ENCODE results near the gene LUC7L2.
A peak's percentile ranks its signal among the peaks of the same experiment; 100 is the strongest.
"Not testable (repeated sequence)": the region's sequence is repeated elsewhere in the genome, so short reads cannot be mapped to it uniquely, and the experiment has no call there.

The LUC7L2 gene

DNA sequence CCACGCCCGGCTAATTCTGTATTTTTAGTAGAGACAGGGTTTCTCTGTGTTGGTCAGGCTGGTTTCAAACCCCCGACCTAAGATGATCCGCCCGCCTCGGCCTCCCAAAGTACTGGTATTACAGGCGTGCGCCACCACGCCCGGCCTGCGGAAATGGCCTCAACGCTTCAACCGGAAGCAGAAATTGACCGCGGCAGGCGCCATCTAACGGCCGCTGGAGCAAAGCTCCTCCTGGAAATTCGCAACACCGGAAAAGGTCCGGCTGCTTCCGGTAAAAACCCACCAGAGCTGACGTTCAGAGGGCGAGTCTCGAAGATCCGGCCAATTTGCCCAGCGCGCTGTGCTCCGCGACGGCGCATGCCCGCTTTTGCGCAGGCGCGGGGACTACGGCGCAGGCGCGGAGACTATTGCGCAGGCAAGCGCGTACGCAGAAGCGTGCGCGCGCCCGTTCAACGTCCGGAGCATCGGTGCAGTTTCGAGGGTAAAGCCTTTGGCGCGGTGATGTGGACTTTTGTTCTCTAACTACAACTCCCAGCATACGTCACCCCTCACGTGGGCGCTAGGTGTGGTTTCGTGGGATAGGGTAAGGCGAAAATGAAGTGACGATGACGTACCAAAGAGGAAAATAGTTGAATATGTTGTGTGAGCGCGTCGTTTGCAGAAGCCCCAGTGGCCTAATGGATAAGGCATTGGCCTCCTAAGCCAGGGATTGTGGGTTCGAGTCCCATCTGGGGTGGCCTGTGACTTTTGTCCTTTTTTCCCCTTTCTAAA lies 19.5 kb upstream of the LUC7L2 start:
- peak overlapping the region; percentile 95 for H3K4me3 Mint-ChIP-seq
- H3K4me1 Mint-ChIP-seq (ENCODE audit: low read depth): peaks cover 35% of the 10 kb centered on the region
- H3K27me3 Mint-ChIP-seq: peaks cover 3% of the 10 kb centered on the region
- peaks cover 6% of the 10 kb centered on the region for H3K9me3 Mint-ChIP-seq
- H3K36me3 Mint-ChIP-seq (ENCODE audit: low read depth): peaks cover 41% of the 10 kb centered on the region
- peak; percentile 98 for DNase-seq
- peak overlapping the region; percentile 100 for H3K27ac Mint-ChIP-seq

DNA sequence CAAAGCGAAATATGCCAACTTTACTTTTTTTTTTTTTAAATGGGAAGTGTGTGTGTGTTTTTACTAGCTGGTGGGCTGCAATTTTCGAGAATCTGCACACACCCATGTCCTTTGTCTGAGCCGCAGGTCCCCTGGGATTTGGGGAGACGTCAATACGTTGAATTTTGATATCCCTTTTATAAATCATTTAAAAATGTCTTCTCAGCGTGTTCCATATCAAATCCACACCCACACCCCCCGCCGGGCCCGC lies 19.0 kb upstream of the LUC7L2 start:
- Mint-ChIP-seq H3K27ac (peak overlapping the region; percentile 100), H3K36me3 (ENCODE audit: low read depth) (peaks cover 44% of the 10 kb centered on the region), H3K4me3 (peak overlapping the region; percentile 95), H3K27me3 (peaks cover 3% of the 10 kb centered on the region), H3K9me3 (peaks cover 6% of the 10 kb centered on the region), H3K4me1 (ENCODE audit: low read depth) (peaks cover 35% of the 10 kb centered on the region)
- DNase-seq: no peak

DNA sequence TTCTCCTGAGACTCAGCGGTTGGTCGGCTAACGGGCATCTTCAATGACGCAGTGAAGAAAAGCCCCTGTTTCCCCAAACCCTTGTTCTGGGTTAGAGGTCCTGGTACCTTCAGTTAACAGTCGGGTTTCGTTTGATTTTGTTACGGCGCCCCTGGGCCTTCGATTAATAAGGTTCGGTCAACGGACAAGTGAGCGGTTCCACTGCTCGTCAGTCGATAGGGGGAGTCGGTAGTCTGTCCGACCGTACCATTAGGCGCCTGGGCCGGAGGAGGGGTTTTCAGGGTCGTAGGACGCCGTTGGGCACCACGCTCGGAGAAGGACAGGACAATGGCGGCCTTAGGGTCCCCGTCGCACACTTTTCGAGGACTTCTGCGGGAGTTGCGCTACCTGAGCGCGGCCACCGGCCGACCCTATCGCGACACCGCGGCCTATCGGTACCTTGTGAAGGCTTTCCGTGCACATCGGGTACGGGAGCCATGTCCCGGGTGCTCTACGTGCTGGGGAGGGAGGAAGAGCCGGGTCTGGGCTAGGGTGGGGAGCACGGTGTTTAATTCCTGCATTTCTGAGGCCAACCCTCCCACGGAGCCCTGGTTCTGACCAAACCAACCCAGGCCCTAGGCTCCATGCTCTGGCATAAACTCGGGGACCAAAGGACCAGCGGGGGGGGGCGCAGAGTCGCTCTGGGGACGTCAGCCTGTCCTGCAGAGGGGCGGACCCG lies 18.5 kb upstream of the LUC7L2 start, which contains the start of gene FMC1:
TSS of gene FMC1 (plus strand) at position 280 of the 718 bp plus-strand sequence. CDS start at position 328, 48 bp downstream.
- Mint-ChIP-seq H3K4me1 (ENCODE audit: low read depth) (peaks cover 35% of the 10 kb centered on the region), H3K27ac (peak within 1 kb of the TSS; percentile 100), H3K36me3 (ENCODE audit: low read depth) (peaks cover 45% of the 10 kb centered on the region), H3K27me3 (peaks cover 3% of the 10 kb centered on the region), H3K4me3 (peak within 1 kb of the TSS; percentile 95), H3K9me3 (peaks cover 6% of the 10 kb centered on the region)
- DNase-seq: peak; percentile 90

DNA sequence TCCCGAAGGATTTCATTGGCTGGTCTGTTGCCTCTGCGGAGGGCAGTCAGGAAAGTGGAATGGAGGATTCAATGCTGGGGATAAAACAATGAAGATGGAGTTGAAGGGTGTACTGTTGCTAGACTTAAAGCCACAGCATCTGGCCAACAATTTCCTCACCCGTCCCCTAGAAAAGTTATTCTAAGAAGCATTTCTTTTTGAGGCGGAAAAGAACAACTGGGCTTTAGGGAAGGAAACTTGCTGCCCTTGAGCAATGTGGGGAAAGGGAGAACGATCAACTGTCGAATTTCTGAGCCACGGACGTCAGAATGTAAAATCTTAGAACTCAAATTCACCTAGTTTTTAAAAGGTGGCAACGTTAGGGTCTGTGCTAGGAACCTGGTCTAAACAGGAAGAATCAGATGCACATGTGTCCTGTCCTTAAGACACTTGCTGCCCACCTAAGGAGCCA lies 17.9 kb upstream of the LUC7L2 start:
- no peak for DNase-seq
- Mint-ChIP-seq H3K27me3 (peaks cover 3% of the 10 kb centered on the region), H3K4me3 (peak overlapping the region; percentile 95), H3K4me1 (ENCODE audit: low read depth) (peaks cover 35% of the 10 kb centered on the region), H3K27ac (peak overlapping the region; percentile 100), H3K9me3 (peaks cover 6% of the 10 kb centered on the region), H3K36me3 (ENCODE audit: low read depth) (peaks cover 51% of the 10 kb centered on the region)

DNA sequence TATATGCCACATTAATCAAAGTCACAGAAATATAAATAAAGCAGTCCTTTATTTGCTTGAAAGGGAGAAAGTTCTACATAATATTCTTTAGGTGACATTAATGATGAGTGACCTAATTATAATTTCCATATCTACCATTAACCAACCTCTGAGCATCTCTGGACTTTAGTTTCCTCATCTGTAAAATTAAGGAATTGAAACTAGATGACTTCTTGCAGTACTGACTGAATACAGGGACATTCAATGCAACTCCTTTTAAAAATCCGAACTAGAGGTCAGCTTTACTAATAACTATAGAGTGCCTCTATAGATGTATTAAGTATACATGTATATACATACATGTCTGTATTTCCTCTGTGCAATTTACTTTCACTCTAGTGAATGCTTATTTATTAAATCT lies 14.7 kb upstream of the LUC7L2 start:
- H3K27me3 Mint-ChIP-seq: peaks cover 3% of the 10 kb centered on the region
- no peaks in the 10 kb centered on the region for H3K9me3 Mint-ChIP-seq
- peaks cover 59% of the 10 kb centered on the region for H3K36me3 Mint-ChIP-seq (ENCODE audit: low read depth)
- H3K4me1 Mint-ChIP-seq (ENCODE audit: low read depth): peaks cover 30% of the 10 kb centered on the region
- no peak for DNase-seq
- H3K4me3 Mint-ChIP-seq: no peak overlapping the region
- H3K27ac Mint-ChIP-seq: no peak overlapping the region

DNA sequence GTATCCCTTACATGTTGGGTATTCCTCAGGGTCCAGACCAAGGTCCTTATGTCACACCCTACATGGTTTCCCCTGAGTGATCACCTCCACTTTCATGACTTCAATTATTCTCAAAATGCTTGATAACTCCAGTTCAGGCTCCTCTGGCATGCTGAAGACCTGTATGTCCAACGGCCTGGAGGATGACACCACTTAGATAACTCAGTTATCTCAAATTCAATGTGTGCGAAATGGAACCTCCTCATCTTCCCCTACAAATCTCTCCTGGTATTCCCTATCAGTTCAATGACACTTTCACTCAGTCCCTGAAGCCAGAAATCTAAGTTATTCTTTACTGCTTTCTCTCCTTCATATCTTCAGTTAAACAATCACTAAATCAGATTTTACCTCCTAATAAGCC lies 8.7 kb upstream of the LUC7L2 start:
- no peak overlapping the region for H3K27ac Mint-ChIP-seq
- H3K4me3 Mint-ChIP-seq: no peak overlapping the region
- DNase-seq: no peak
- H3K9me3 Mint-ChIP-seq: no peaks in the 10 kb centered on the region
- H3K27me3 Mint-ChIP-seq: no peaks in the 10 kb centered on the region
- peaks cover 44% of the 10 kb centered on the region for H3K36me3 Mint-ChIP-seq (ENCODE audit: low read depth)
- H3K4me1 Mint-ChIP-seq (ENCODE audit: low read depth): no peaks in the 10 kb centered on the region

DNA sequence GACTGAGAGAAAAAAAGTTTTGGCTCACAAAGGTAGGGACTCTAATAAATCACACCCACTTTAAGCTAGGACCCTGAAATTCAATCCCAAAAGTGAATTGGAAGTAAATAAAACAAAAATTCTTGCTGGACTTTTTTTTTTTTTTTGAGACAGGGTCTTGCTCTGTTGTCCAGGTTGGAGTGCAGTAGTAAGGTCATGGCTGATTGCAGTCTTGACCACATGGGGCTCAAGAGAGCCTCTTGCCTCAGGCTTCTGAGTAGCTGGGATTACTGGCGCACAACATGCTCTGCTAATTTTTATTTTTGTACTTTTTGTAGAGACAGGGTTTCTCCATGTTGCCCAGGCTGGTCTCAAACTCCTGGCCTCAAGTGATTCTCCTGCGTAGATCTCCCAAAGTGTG lies 5.0 kb upstream of the LUC7L2 start:
- Mint-ChIP-seq H3K4me1 (ENCODE audit: low read depth) (peaks cover 10% of the 10 kb centered on the region), H3K36me3 (ENCODE audit: low read depth) (peaks cover 45% of the 10 kb centered on the region), H3K9me3 (no peaks in the 10 kb centered on the region), H3K27ac (no peak overlapping the region), H3K4me3 (no peak overlapping the region), H3K27me3 (no peaks in the 10 kb centered on the region)
- no peak for DNase-seq

DNA sequence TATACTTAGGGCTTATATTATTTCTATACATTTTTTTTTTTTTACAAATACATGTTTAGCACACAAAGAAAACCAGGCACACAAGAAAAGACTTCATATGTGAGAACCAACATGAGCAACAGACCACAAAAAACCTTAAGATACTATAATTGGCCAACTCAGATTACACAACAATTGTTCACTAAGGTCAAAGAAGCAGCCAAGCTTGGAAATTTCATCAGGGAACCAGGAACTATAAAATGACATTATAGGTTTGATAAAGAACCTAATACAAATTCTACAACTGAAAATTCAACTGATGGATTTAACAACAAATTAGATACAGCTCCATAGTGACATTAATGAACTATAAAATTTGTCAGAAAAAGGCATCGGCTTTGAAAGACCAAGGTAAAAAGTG lies 4.4 kb upstream of the LUC7L2 start:
- DNase-seq: no peak
- Mint-ChIP-seq H3K27ac (peak overlapping the region; percentile 44), H3K9me3 (no peaks in the 10 kb centered on the region)

DNA sequence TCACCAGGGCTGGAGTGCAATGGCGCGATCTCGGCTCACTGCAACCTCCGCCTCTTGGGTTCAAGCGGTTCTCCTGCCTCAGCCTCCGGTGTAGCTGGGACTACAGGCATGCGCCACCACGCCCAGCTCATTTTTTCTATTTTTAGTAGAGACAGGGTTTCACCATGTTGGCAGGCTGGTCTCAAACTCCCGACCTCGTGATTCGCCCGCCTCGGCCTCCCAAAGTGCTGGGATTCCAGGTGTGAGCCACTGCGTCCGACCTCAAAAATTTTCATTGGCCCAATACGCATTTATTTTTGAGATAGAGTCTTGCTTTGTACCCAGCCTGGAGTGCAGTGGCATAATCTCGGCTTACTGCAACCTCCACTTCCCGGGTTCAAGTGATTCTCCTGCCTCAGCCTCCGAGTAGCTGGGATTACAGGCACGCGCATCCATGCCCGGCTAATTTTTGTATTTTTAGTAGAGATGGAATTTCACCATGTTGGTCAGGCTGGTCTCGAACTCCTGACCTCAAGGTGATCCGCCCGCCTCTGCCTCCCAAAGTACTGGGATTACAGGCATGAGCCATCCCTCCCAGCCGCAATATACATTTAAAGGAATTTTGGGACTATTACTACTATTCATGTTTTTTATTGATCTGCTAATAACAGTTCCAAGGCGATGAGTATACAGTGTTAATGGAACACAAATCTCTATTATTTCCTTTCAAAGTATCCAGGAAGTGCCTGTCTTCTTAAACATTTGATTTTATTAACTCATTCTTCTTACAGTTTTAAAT lies 1.8 kb upstream of the LUC7L2 start:
- Mint-ChIP-seq H3K36me3 (ENCODE audit: low read depth) (peaks cover 60% of the 10 kb centered on the region), H3K4me1 (ENCODE audit: low read depth) (peaks cover 23% of the 10 kb centered on the region), H3K27ac (peak overlapping the region; percentile 98), H3K4me3 (peak overlapping the region; percentile 96)
- not testable (repeated sequence) for H3K27me3 Mint-ChIP-seq, DNase-seq, H3K9me3 Mint-ChIP-seq

More for the DNA sequence above, 4.4 kb upstream of the LUC7L2 start:
- H3K4me1 Mint-ChIP-seq (ENCODE audit: low read depth): peaks cover 10% of the 10 kb centered on the region
- H3K36me3 Mint-ChIP-seq (ENCODE audit: low read depth): peaks cover 45% of the 10 kb centered on the region
- no peaks in the 10 kb centered on the region for H3K27me3 Mint-ChIP-seq
- no peak overlapping the region for H3K4me3 Mint-ChIP-seq

DNA sequence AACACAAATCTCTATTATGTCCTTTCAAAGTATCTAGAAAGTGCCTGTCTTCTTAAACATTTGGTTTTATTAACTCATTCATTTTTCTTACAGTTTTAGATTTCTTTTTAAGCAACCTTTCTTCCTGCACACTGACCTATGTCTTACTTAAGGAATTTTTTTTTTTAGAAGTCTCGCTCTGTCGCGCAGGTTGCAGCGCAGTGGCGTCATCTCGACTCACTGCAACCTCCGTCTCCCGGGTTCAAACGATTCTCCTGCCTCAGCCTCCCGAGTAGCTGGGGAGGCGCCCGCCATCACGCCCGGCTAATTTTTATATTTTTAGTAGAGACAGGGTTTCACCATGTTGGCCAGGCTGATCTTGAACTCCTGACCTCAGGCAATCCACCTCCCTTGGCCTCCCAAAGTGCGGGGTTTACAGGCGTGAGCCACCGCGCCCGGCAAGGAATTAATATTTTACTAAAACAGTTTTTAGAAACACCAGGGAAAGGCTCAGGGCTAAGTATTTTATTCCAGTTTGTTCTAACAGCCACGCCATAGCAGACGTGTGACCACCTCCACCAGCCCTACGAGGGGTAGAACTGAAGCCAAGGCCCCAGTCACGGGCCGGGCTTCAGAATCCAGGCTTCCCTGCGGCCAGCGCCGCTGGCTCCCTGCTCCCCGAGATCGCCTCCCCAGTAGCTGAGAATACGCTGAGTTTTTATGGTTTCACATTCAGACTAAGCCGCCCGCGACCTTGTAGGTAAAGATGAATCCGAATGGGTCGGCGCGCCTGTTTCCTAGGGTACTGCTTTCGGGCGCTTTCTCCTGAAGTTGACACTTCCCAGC lies 941 bp upstream of the LUC7L2 start:
- no peaks in the 10 kb centered on the region for H3K27me3 Mint-ChIP-seq
- peak overlapping the region; percentile 98 for H3K27ac Mint-ChIP-seq
- peaks cover 67% of the 10 kb centered on the region for H3K36me3 Mint-ChIP-seq (ENCODE audit: low read depth)
- H3K9me3 Mint-ChIP-seq: no peaks in the 10 kb centered on the region
- peaks cover 28% of the 10 kb centered on the region for H3K4me1 Mint-ChIP-seq (ENCODE audit: low read depth)
- H3K4me3 Mint-ChIP-seq: peak overlapping the region; percentile 96
- DNase-seq: peak; percentile 68

DNA sequence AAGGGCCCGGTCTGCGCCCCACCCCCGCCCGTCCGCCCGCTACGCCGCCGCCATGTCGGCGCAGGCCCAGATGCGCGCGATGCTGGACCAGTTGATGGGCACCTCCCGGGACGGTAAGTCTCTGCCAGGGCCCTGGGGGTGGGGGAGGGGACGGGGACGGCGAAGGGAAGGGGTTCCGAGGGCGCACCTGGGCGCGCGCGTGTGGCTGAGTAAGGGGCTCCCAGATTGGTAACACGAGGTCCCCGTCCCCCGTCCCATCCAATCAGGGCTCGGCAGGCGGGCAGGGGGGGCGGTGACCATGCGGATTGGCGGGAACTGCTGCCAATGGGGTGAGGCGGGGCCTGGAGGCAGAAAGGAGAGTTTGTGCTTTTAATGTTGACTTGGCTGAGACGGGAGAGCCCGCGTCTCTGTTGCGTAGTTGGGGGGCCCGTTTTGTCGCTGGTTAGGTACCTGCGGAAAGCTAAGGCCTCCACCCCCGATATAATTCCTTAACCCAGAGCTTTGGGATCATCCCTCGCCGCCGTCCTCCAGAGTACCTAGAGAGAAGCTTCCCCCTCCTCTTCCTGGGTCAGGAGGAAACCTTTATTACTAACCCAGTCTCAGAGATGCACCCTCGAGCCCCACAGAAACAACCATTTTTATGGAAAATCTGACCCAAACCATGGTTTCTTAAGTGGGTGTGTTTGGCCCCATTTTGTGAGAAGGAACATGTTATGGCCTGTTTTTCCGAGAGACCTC lies 685 bp downstream of the LUC7L2 start:
- H3K36me3 Mint-ChIP-seq (ENCODE audit: low read depth): peaks cover 76% of the 10 kb centered on the region
- DNase-seq: peak; percentile 99

DNA sequence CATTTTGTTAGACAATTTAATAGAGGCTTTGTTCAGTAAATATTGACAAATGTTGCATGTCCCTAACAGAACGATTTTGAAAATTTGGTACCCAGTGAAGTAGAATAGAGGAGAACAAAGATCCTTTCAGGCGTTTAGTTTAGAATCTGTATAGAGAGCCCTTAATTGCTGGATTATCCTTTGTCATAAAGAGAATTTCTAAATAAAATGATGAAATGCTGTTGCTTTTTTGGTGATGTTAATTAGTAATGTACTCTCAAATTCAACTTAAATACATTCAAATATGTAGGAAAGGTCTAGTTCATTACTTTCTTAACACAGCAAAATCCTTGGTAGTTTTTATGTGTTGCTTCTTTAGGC lies 1.2 kb downstream of the LUC7L2 start:
- DNase-seq: no peak

More for the DNA sequence above, 685 bp downstream of the LUC7L2 start:
- Mint-ChIP-seq H3K4me1 (ENCODE audit: low read depth) (peaks cover 41% of the 10 kb centered on the region), H3K27me3 (no peaks in the 10 kb centered on the region), H3K4me3 (peak overlapping the region; percentile 96), H3K27ac (peak overlapping the region; percentile 98), H3K9me3 (no peaks in the 10 kb centered on the region)

DNA sequence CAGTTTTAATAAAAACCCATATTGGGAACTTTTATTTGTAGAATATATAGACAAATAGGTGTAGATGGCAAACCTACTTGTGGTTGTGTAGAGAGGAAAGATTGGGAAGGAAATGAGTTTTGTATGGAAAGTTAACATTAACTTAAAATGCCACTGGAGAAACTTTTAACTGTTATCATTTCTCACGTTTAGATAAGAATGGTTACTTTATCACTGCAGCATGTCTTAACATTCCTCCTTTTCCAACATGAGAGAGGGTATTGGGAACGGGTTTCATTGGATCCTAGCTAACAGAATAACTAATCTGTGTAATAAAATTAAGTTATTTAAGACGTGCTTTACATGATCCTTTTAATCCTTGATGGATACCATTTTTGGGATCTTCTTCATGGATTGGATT lies 1.8 kb downstream of the LUC7L2 start:
- H3K36me3 Mint-ChIP-seq (ENCODE audit: low read depth): peaks cover 81% of the 10 kb centered on the region
- H3K27ac Mint-ChIP-seq: peak overlapping the region; percentile 98
- peak overlapping the region; percentile 96 for H3K4me3 Mint-ChIP-seq
- H3K27me3 Mint-ChIP-seq: no peaks in the 10 kb centered on the region
- no peak for DNase-seq
- H3K9me3 Mint-ChIP-seq: no peaks in the 10 kb centered on the region
- peaks cover 52% of the 10 kb centered on the region for H3K4me1 Mint-ChIP-seq (ENCODE audit: low read depth)

More for the DNA sequence above, 1.2 kb downstream of the LUC7L2 start:
- Mint-ChIP-seq H3K27me3 (no peaks in the 10 kb centered on the region), H3K27ac (peak overlapping the region; percentile 98), H3K9me3 (no peaks in the 10 kb centered on the region), H3K4me3 (peak overlapping the region; percentile 96), H3K4me1 (ENCODE audit: low read depth) (peaks cover 46% of the 10 kb centered on the region), H3K36me3 (ENCODE audit: low read depth) (peaks cover 77% of the 10 kb centered on the region)
